Ramos (cell line): Measurements from ENCODE around the gene C6orf163.
"Not testable (repeated sequence)": the region's sequence is repeated elsewhere in the genome, so short reads cannot be mapped to it uniquely, and the experiment has no call there.

ENCODE experiments used
- in situ Hi-C: fragments of 300-500 bp; cut with MboI; formaldehyde crosslinking; loops from one replicate; pipeline ENCODE4 v1.14.3; 2022; ENCODE audit warnings: low sequenced_read_pairs; ENCODE audit not compliant: unreplicated experiment

C6orf163 gene

DNA sequence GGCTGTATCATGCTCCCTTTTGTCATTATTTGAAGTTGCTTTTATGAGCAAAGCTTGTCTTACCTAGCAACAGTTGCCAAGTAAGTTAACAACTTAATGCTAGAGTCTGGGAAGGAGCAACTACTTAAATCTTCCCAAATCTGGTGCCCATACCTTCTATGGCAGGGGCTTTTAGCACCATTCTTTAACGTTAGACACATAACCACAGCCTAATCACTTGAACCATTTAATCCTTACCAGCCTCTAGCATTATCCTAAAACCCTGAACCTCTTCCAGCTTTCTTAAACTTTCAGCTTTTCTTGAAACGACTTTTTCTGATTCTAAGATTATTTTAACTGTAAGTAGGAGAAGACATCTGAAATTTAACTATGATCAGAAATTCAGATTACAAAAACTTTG lies at the start of gene C6orf163:
TSS of gene C6orf163 (plus strand) at position 83 of the 400 bp plus-strand sequence. CDS start at position 370, 287 bp downstream.
- in situ Hi-C loops, result no loop called here

GRCh38 chr6:87297119-87297518 lies 47.5 kb upstream of the C6orf163 start:
- in situ Hi-C loops, result no loop called here

GRCh38 chr6:87301277-87301676 lies 43.3 kb upstream of the C6orf163 start:
- in situ Hi-C loops, result not testable (repeated sequence)

- in situ Hi-C loops, result no loop called here
These were observed 35.6 kb upstream of the C6orf163 start for GRCh38 chr6:87308970-87309369.

DNA sequence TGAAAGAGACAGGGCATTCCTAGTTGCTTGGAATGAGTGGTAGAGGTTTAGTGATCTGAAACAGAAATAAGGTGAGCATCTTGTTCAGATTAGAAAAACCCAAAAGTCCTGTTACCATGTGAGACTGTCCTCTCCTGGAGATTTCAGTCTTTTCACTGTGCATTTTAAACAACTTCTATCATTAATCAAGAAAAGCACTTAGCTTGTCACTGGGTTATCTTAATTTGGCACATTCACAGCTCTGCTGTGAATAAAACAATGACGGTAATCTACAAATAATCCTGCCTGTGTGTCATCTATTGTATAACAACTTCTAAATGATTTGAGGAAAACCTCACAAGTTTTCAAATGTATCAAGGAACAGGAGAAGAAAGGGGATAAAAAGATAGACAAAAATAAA lies 31.8 kb upstream of the C6orf163 start:
- in situ Hi-C loops, result no loop called here

DNA sequence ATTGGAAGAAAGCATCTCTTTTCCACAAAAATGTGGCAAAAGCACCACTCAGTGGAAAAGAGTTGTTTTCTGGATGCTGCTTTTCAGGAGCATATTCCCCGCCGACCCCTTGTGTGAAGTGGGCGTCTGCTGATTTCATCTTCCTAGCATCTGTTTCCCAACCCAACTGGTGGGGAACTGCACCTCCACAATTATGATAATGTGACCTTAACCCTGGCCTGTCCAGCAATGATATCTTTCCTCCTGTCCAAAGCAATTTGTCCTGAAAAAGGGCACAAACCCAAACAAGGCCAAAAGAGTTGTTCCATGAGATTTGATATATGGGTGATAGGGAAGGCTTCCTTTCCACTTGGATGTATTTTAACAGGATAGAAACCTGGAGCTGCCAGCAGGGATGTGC lies 29.5 kb upstream of the C6orf163 start:
- in situ Hi-C loops, result no loop called here

GRCh38 chr6:87319271-87319987 lies 25.2 kb upstream of the C6orf163 start:
- in situ Hi-C loops, result no loop called here

DNA sequence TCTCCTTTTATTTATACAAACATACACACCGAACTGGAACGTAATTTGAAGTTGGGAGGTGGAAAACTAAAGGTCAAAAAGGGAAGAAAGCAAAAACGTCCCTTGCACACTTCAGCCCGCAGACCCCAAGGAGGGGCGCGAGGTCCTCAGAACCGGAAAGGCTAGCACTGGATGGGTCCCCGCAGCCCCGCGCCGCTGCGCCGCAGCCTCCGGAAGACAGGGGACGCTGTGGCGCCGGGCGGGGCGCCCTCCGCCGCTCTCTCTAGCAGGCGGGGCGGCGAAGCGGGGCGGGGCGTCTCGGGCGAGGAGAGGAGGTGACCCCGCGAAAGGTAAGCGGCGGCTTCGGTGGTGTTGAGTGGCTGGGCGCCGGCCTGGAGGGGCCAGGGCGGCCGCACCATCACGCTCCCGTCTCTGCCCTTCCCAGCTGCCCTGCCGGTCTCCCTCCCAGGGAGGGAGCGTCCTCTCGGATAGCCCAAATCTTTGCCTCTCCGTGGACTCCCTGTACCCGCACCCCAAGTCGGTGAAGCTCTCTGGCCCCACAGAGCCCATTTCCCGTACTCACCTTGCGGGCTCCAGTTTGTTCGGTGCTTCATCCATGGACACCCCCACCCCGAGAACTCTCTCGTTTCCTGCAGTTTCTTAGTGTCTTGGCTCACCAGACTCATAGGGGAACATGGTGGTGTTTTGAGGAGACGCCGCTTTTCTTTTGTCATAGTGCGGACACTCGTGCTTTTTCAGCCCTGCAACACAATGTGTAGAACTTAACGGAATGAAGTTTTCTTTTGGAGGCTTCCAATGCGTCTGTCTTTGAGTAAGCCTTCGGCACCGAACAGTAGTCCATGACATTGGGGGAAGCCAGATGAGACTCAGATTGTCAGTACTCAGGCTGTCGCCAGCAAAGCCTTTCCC lies 22.1 kb upstream of the C6orf163 start, which contains the start of gene SMIM8:
TSS of gene SMIM8 (plus strand) at position 285 of the 909 bp plus-strand sequence. CDS start 14,444 bp downstream, outside the sequence.
- in situ Hi-C loops, result no loop called here

DNA sequence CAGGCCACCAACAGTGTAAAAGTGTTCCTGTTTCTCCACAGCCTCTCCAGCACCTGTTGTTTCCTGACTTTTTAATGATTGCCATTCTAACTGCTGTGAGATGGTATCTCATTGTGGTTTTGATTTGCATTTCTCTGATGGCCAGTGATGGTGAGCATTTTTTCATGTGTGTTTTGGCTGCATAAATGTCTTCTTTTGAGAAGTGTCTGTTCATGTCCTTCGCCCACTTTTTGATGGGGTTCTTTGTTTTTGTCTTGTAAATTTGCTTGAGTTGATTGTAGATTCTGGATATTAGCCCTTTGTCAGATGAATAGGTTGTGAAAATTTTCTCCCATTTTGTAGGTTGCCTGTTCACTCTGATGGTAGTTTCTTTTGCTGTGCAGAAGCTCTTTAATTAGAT lies 20.7 kb upstream of the C6orf163 start:
- in situ Hi-C loops, result not testable (repeated sequence)

DNA sequence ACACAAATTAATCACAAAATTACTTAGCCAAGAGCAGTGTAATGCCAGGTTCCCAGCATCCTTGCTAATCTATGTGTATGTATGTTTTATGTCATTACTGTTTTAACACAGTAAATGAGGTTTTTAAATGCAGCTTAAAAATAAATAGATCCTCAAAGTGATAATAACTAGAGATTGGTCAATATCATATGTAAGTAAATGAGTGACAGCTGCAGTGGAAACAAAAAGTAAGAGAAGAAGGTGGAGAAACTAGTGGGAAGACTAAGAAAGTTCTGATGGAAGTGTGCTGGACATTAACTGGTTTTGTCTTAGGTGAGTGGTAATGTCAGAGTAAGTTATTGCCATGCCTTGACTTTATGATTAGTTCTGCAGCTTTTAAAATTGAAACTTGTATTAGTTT lies 13.7 kb upstream of the C6orf163 start:
- in situ Hi-C loops, result no loop called here

GRCh38 chr6:87333033-87333432 lies 11.6 kb upstream of the C6orf163 start:
- in situ Hi-C loops, result no loop called here

- in situ Hi-C loops, result no loop called here
These were observed 10.9 kb upstream of the C6orf163 start for GRCh38 chr6:87333591-87334181.

DNA sequence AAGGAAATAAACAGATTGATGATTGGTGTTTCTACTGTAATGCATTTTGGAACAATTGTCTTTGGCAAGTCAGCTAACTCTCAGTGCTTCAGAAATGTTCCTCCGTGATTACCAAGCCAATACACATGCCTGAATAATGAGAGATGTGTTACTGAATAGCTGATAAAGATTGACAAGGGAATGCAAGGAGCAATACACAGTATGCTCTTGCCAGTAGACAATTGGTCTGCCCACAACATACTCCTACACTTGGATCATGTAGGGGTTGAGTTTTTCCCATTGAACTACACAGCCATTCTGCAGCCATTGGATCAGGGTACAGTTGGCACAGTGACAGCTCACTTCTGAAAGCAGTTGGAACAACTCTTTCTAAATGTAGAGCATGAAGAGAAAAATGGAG lies 9.9 kb upstream of the C6orf163 start:
- in situ Hi-C loops, result no loop called here

GRCh38 chr6:87336367-87336766 lies 8.2 kb upstream of the C6orf163 start:
- in situ Hi-C loops, result no loop called here

DNA sequence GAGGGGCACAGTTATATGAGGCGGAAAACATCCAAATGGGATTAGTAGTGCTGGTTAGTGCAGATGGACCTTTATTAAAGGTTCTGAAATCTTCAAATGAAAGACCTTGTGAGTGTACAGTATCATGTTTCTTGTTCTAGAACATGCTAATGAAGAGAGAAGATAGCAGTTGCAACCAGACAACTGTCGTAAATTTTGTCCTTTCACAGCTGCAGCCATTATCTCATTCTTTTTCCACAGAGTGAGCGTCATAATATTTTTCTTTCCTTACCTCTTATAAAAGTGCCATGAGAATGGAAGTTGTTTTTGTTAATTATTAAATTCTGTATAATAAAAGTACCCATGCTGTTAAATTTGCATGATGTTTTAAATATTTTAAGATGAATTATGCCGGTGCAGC lies 4.4 kb upstream of the C6orf163 start:
- in situ Hi-C loops, result no loop called here

GRCh38 chr6:87341158-87341557 lies 3.5 kb upstream of the C6orf163 start:
- in situ Hi-C loops, result no loop called here

- in situ Hi-C loops, result no loop called here
These were observed 2.7 kb upstream of the C6orf163 start for GRCh38 chr6:87341899-87342298.

- in situ Hi-C loops, result no loop called here
These were observed 1.8 kb upstream of the C6orf163 start for GRCh38 chr6:87342829-87343228.

- in situ Hi-C loops, result no loop called here
These were observed 2.1 kb downstream of the C6orf163 start for GRCh38 chr6:87346700-87347099.

GRCh38 chr6:87349896-87350295 lies 5.3 kb downstream of the C6orf163 start:
- in situ Hi-C loops, result no loop called here

DNA sequence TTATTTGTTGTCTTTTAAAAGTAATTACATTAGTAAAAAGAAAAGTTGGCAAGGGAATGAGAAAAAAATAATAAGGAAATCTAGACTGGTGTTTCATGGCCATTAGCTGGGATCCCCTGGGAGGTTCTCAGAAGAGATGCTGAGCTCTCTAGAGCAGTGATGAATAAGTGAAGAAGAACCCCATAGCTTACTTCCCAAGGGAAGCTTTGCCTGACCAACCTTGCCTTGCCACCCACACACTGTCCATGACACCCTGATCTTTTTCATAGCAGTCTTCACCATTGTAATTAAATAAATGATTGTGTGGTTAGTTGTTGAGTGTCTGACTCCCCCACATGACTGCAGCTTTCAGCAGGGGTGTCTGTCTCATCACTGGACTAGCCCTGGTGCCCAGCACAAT lies 5.9 kb downstream of the C6orf163 start:
- in situ Hi-C loops, result no loop called here
